IMR-90 (cell line): Measurements from ENCODE around the gene TNIP2. TPM values are rescaled to one million over a fixed set of nuclear protein-coding genes. Genes with fewer than 3 reads are reported as not detected.

Source experiments
- ATAC-seq: fragments of 200-7000 bp; cut with Tn5 transposase; 2 replicates; pipeline ENCODE4 v1.9.1; 2020; ENCODE audit warnings: low read depth, mild to moderate bottlenecking, moderate library complexity
- BruUV-seq: library from RNA; stranded (reverse); fragments of 400-500 nt; replicated peaks from 2 replicates; lab custom pipeline; 2021; lab: Mats Ljungman, UMichigan
- CTCF ChIA-PET: fragments of 300-600 bp; formaldehyde crosslinking; extraction: SDS; loops from one replicate; lab custom pipeline; 2021; ENCODE audit warnings: antibody characterized with exemption; lab: Yijun Ruan, JAX
- POLR2A ChIA-PET: fragments of 300-600 bp; sonication (Branson Sonifier 250); formaldehyde crosslinking; loops from one replicate; lab custom pipeline; 2022; ENCODE audit warnings: antibody characterized with exemption; ENCODE audit not compliant: unreplicated experiment; lab: Charles Lee
- DNase-seq: peaks from one replicate; pipeline ENCODE4 v3.0.0; 2013
- H2AFZ ChIP-seq: replicated peaks from 2 replicates; pipeline ENCODE3; 2013; ENCODE audit warnings: low read length, mild to moderate bottlenecking; ENCODE audit not compliant: poor library complexity
- H2AK5ac ChIP-seq: 2 replicates; pipeline ENCODE4 v1.6.1; 2013; ENCODE audit warnings: low read depth, low read length, inconsistent platforms
- H2AK9ac ChIP-seq: replicated peaks from 2 replicates; pipeline ENCODE3; 2013; ENCODE audit warnings: mild to moderate bottlenecking, low read depth, low read length, moderate library complexity; ENCODE audit not compliant: poor library complexity
- H2BK120ac ChIP-seq: 2 replicates; pipeline ENCODE4 v1.6.1; 2013; ENCODE audit warnings: low read depth, low read length, inconsistent platforms
- H2BK15ac ChIP-seq: 3 replicates; pipeline ENCODE4 v1.6.1; 2013; ENCODE audit warnings: low read depth, low read length, inconsistent platforms
- H2BK20ac ChIP-seq: 2 replicates; pipeline ENCODE4 v1.6.1; 2013; ENCODE audit warnings: low read depth, mild to moderate bottlenecking, inconsistent platforms, low read length, moderate library complexity
- H2BK5ac ChIP-seq: 2 replicates; pipeline ENCODE4 v1.6.1; 2013; ENCODE audit warnings: mild to moderate bottlenecking, low read depth, low read length, inconsistent platforms; ENCODE audit not compliant: poor library complexity, severe bottlenecking
- H3K14ac ChIP-seq: replicated peaks from 2 replicates; pipeline ENCODE4 v1.6.1; 2013; ENCODE audit warnings: low read depth, low read length, inconsistent platforms
- H3K18ac ChIP-seq: 2 replicates; pipeline ENCODE4 v1.6.1; 2013; ENCODE audit warnings: low read depth, low read length, control low read depth
- H3K23ac ChIP-seq: 2 replicates; pipeline ENCODE4 v1.6.1; 2013; ENCODE audit warnings: low read depth, low read length, inconsistent platforms
- H3K27ac ChIP-seq: 2 replicates; pipeline ENCODE4 v1.5.1; 2013; ENCODE audit warnings: mild to moderate bottlenecking, control low read depth, low read length; ENCODE audit not compliant: insufficient read depth
- H3K27me3 ChIP-seq: 2 replicates; pipeline ENCODE4 v1.6.1; 2013; ENCODE audit warnings: low read length; ENCODE audit not compliant: control insufficient read depth, insufficient read depth
- H3K36me3 ChIP-seq: 2 replicates; pipeline ENCODE4 v1.6.1; 2013; ENCODE audit warnings: low read length, mixed read lengths; ENCODE audit not compliant: control insufficient read depth, insufficient read depth
- H3K4ac ChIP-seq: 2 replicates; pipeline ENCODE4 v1.6.1; 2013; ENCODE audit warnings: low read depth, low read length, inconsistent platforms
- H3K4me1 ChIP-seq: 2 replicates; pipeline ENCODE4 v1.6.1; 2013; ENCODE audit warnings: low read length, mixed read lengths; ENCODE audit not compliant: control insufficient read depth, insufficient read depth
- H3K4me2 ChIP-seq: 2 replicates; pipeline ENCODE4 v1.6.1; 2013; ENCODE audit warnings: low read depth, mild to moderate bottlenecking, control low read depth, low read length, moderate library complexity
- H3K4me3 ChIP-seq: 2 replicates; pipeline ENCODE4 v1.5.1; 2013; ENCODE audit warnings: low read depth, mild to moderate bottlenecking, control low read depth, low read length, moderate library complexity; ENCODE audit not compliant: insufficient read depth
- H3K56ac ChIP-seq: 2 replicates; pipeline ENCODE4 v1.6.1; 2013; ENCODE audit warnings: low read length, inconsistent platforms; ENCODE audit not compliant: insufficient read depth; ENCODE audit errors: extremely low read depth
- H3K79me1 ChIP-seq, 2 experiments: 2 replicates each; pipeline ENCODE4 v1.6.1; 2013; ENCODE audit warnings: low read length in 2 of 2, inconsistent platforms in 1 of 2, low read depth in 1 of 2
- H3K9ac ChIP-seq: 2 replicates; pipeline ENCODE4 v1.6.1; 2013; ENCODE audit warnings: low read depth, low read length, control low read depth
- H3K9me1 ChIP-seq: 2 replicates; pipeline ENCODE4 v1.6.1; 2013; ENCODE audit warnings: low read length, inconsistent platforms; ENCODE audit not compliant: insufficient read depth
- H3K9me3 ChIP-seq: 2 replicates; pipeline ENCODE4 v1.6.1; 2013; ENCODE audit warnings: low read length; ENCODE audit not compliant: control insufficient read depth, insufficient read depth
- H4K20me1 ChIP-seq: 2 replicates; pipeline ENCODE4 v1.6.1; 2013; ENCODE audit warnings: low read length, inconsistent platforms; ENCODE audit not compliant: insufficient read depth
- H4K5ac ChIP-seq: 2 replicates; pipeline ENCODE4 v1.6.1; 2013; ENCODE audit warnings: mild to moderate bottlenecking, low read depth, low read length, control low read depth
- H4K8ac ChIP-seq, 2 experiments: 2 replicates each; pipeline ENCODE4 v1.6.1; 2013; ENCODE audit warnings: low read depth in 2 of 2, low read length in 2 of 2, control low read depth in 1 of 2, inconsistent platforms in 1 of 2
- H4K91ac ChIP-seq: 2 replicates; pipeline ENCODE4 v1.6.1; 2013; ENCODE audit warnings: low read depth, low read length, inconsistent platforms; ENCODE audit not compliant: insufficient read depth
- MAZ ChIP-seq: IDR thresholded peaks from 2 replicates; pipeline ENCODE4 v1.6.1; 2012; ENCODE audit warnings: low read depth, mild to moderate bottlenecking, low read length, improper control_type of control experiment, moderate library complexity, borderline replicate concordance
- NFE2L2 ChIP-seq: fragments of 150-350 bp; IDR thresholded peaks from 2 replicates; pipeline ENCODE4 v1.6.1; 2016; ENCODE audit warnings: low read depth, mild to moderate bottlenecking, low read length
- RFX5 ChIP-seq: IDR thresholded peaks from 2 replicates; pipeline ENCODE4 v1.8.0; 2012; ENCODE audit warnings: low read depth, mild to moderate bottlenecking, low read length, moderate library complexity
- SMC3 ChIP-seq: fragments of 150-350 bp; IDR thresholded peaks from 2 replicates; pipeline ENCODE4 v1.6.1; 2016; ENCODE audit warnings: low read depth, mild to moderate bottlenecking, antibody characterized with exemption, low read length, moderate library complexity
- WGBS, 2 experiments: methylation state at CpG; one replicate each; pipeline versions ENCODE4 v1.1.5 to v1.1.7; 2013; ENCODE audit warnings: missing lambda C conversion rate in 2 of 2; ENCODE audit not compliant: insufficient read length in 1 of 2; ENCODE audit errors: extremely low coverage in 2 of 2; 5-methylcytosine and 5-hydroxymethylcytosine counted together
- dilution Hi-C: fragments of 300-500 bp; cut with HindIII; formaldehyde crosslinking; loops from one replicate; pipeline ENCODE4 v1.14.3; 2018; ENCODE audit warnings: low sequenced_read_pairs; ENCODE audit not compliant: unreplicated experiment
- in situ Hi-C: fragments of 300-500 bp; cut with MboI; formaldehyde crosslinking; loops from 3 replicates; pipeline ENCODE4 v1.14.3; 2019; ENCODE audit warnings: low sequenced_read_pairs, inconsistent platforms, mixed read lengths
- intact Hi-C: fragments of 100-400 bp; cut with micrococcal nuclease; formaldehyde crosslinking; loops from 2 replicates; pipeline ENCODE4 v1.10.0; 2022
- polyA plus RNA-seq, 3 experiments: library from polyadenylated mRNA; depleted of rRNA; stranded (reverse); fragments of >200 nt; gene quantifications; 2 replicates each; pipeline ENCODE4 v1.2.3, GENCODE V29; 2012; ENCODE audit warnings: low replicate concordance in 1 of 3
- total RNA-seq: library from RNA; depleted of rRNA; stranded (reverse); fragments of >200 nt; gene quantifications from 2 replicates; pipeline ENCODE4 v1.2.3, GENCODE V29; 2012

TNIP2 gene
- total and polyA plus RNA-seq, 2 of the 4 experiments (the other 2 are of a cell fraction), result 33.3 to 38.5 TPM

GRCh38 chr4:2789351-2789750 is 33.2 kb upstream of the TNIP2 start:
- Histone ChIP-seq H3K79me1 (peaks cover 4 to 8% of the 10 kb centered on the region in 2 experiments; a peak in 3 of 4 replicates), H4K5ac (no peak overlapping the region), H4K91ac (no peak overlapping the region), H4K8ac (no peak overlapping the region), H2AK9ac (no peak overlapping the region), H2BK120ac (no peak overlapping the region), H3K14ac (no peak overlapping the region), H3K4me3 (no peak overlapping the region), H3K9ac (no peak overlapping the region), H3K36me3 (no peaks in the 10 kb centered on the region), H3K27ac (no peak overlapping the region), H3K18ac (no peak overlapping the region), H3K4ac (no peak overlapping the region), H3K27me3 (peaks cover under 1% of the 10 kb centered on the region), H2BK20ac (no peak overlapping the region), H3K4me1 (peaks cover 9% of the 10 kb centered on the region), H2BK5ac (no peak overlapping the region), H3K9me3 (no peaks in the 10 kb centered on the region), H2AFZ (no peak overlapping the region), H3K9me1 (peaks cover 7% of the 10 kb centered on the region), H3K56ac (no peak overlapping the region), H3K23ac (no peak overlapping the region), H4K20me1 (no peaks in the 10 kb centered on the region; the same call in 1 of the 2 replicates), H2BK15ac (no peak overlapping the region), H3K4me2 (no peak overlapping the region), H2AK5ac (no peak overlapping the region)
- ATAC-seq, result no peak
- BruUV-seq, result no TSS peak
- TF ChIP-seq SMC3 (no peak), NFE2L2 (no peak), MAZ (no peak), RFX5 (no peak)
- no peak for DNase-seq
- intact Hi-C loops (no loop called here), in situ Hi-C loops (no loop called here), dilution Hi-C loops (no loop called here)
- ChIA-PET POLR2A (no interaction called here), CTCF (no interaction called here)
- WGBS, 2 experiments, result 94% methylated on average over 3 of the region's 5 CpGs; no CpG with 5 or more reads in 1 of the 2 experiments
